ENCODE data around the gene SLC45A2. TPM values are rescaled to one million over a fixed set of nuclear protein-coding genes. Genes with fewer than 3 reads are reported as not detected.

Gene SLC45A2
- total RNA-seq, 1 donor from 2014 or later, result 1.3 TPM

GRCh38 chr5:34016750-34017149, 32.3 kb upstream of the SLC45A2 start:
- Mint-ChIP-seq H3K27me3 (ENCODE audit: low read depth) (no peaks in the 10 kb centered on the region), H3K4me3 (no peak overlapping the region), H3K4me1 (no peaks in the 10 kb centered on the region), H3K9me3 (no peaks in the 10 kb centered on the region), H3K36me3 (ENCODE audit: low read depth) (peaks cover 15% of the 10 kb centered on the region), H3K27ac (ENCODE audit: unreplicated experiment) (no peak overlapping the region)
- no peak for TF ChIP-seq CTCF (conservative IDR thresholded peaks at IDR 0.05)
- DNase-seq (ENCODE audit: low read depth, low spot score), result no peak

GRCh38 chr5:34016222-34016621, 31.7 kb upstream of the SLC45A2 start:
- H3K9me3 Mint-ChIP-seq, result no peaks in the 10 kb centered on the region
- no peaks in the 10 kb centered on the region for H3K4me1 Mint-ChIP-seq
- DNase-seq (ENCODE audit: low read depth, low spot score), result no peak
- H3K4me3 Mint-ChIP-seq, result no peak overlapping the region
- peaks cover 11% of the 10 kb centered on the region for H3K36me3 Mint-ChIP-seq (ENCODE audit: low read depth)
- H3K27me3 Mint-ChIP-seq (ENCODE audit: low read depth), result no peaks in the 10 kb centered on the region
- H3K27ac Mint-ChIP-seq (ENCODE audit: unreplicated experiment), result no peak overlapping the region
- TF ChIP-seq CTCF (conservative IDR thresholded peaks at IDR 0.05), result no peak

DNA sequence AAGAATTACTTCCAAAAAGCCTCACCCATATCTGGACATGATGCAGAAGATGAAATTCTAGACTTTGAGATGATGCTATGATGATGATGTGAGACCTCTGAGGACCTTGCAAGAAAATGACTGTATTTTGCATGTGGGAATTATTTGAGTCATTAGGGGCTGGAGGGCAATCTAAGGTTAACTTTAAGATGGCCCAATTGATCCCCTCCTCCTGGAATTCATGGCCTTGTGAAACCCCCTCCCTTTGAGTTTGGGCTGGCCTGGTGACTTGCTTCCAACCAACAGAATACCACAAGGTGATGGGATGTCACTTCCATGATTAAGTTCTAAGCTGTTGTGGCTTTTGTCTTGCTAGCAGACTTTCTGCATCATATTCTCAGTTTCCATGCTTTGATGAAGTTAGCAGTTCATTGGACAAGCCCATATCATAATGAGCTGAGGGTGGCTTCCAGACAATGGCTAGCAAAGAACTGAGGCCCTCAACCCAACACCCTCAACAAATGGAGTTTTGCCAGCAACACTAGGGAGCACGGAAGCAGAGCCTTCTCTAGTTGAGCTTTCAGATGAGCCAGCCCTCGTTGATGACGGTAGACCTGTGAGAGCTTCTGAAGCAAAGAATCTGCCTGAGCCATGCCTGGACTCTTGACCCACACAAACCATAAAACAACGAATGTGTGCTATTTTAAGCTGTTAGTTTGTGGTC, 30.8 kb upstream of the SLC45A2 start:
- Mint-ChIP-seq H3K4me1 (peaks cover 4% of the 10 kb centered on the region), H3K27me3 (ENCODE audit: low read depth) (no peaks in the 10 kb centered on the region), H3K36me3 (ENCODE audit: low read depth) (peaks cover 4% of the 10 kb centered on the region), H3K27ac (ENCODE audit: unreplicated experiment) (no peak overlapping the region), H3K4me3 (no peak overlapping the region), H3K9me3 (no peaks in the 10 kb centered on the region)
- TF ChIP-seq CTCF (conservative IDR thresholded peaks at IDR 0.05), result no peak
- no peak for DNase-seq (ENCODE audit: low read depth, low spot score)

DNA sequence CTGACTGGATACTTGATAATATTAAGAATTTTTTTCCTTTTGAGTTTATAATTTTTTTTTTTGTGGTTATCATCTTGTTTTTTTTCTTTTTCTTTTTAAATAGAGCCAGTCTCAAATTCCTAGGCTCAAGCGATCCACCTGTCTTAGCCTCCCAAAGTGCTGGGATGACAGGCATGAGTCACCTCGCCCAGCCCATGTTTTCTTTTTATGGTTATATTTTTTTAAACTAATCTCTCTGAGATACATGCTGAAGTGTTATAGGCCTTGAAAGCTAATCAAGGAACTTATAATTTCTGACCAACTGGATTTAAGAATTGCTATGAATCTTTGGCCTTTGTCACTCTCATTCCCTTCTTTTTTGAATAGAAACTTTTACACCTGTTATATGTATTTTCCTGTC, 30.1 kb upstream of the SLC45A2 start:
- no peak for TF ChIP-seq CTCF (conservative IDR thresholded peaks at IDR 0.05)
- Mint-ChIP-seq H3K4me3 (no peak overlapping the region), H3K27me3 (ENCODE audit: low read depth) (no peaks in the 10 kb centered on the region), H3K27ac (ENCODE audit: unreplicated experiment) (no peak overlapping the region), H3K4me1 (peaks cover 10% of the 10 kb centered on the region), H3K9me3 (no peaks in the 10 kb centered on the region), H3K36me3 (ENCODE audit: low read depth) (peaks cover 4% of the 10 kb centered on the region)
- no peak for DNase-seq (ENCODE audit: low read depth, low spot score)

GRCh38 chr5:34013547-34013946, 29.1 kb upstream of the SLC45A2 start:
- no peak for TF ChIP-seq CTCF (conservative IDR thresholded peaks at IDR 0.05)
- no peaks in the 10 kb centered on the region for H3K9me3 Mint-ChIP-seq
- H3K27ac Mint-ChIP-seq (ENCODE audit: unreplicated experiment), result no peak overlapping the region
- no peak for DNase-seq (ENCODE audit: low read depth, low spot score)
- H3K4me1 Mint-ChIP-seq, result peaks cover 21% of the 10 kb centered on the region
- H3K27me3 Mint-ChIP-seq (ENCODE audit: low read depth), result no peaks in the 10 kb centered on the region
- H3K4me3 Mint-ChIP-seq, result no peak overlapping the region
- H3K36me3 Mint-ChIP-seq (ENCODE audit: low read depth), result no peaks in the 10 kb centered on the region

All from neural crest cell (in vitro differentiated cells).